ENCODE results near the gene RNF4.

The RNF4 gene

DNA sequence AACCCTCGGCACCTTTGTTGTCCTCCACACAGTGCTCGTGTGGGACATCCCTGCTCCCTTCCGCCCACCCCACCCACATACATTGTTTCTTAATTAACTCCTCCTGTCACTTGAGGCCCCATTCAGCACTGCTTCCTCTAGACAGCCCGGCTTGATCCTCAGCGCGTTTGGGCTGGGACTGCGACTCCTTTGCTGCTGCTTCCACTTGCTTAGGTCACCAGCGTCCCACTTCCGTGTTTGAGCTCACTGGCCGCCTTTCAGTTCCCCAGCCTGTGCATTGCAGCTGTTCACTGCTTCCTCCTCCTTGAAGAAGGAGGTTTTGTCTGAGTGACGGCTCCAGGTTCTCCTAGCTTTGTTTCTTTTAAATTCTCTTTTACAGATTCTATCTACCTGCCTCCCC is 16.1 kb downstream of the RNF4 start:
- DNase-seq (ENCODE audit: low read depth in 1 of 2, low spot score in 1 of 2), result peak; percentile 92 to 97
- Histone ChIP-seq H3K27me3 (ENCODE audit: insufficient read depth, poor library complexity, severe bottlenecking) (no peaks in the 10 kb centered on the region), H3K27ac (replicated peaks) (no peak overlapping the region), H3K4me3 (replicated peaks; ENCODE audit: insufficient read depth, low read length) (no peak overlapping the region)
- TF ChIP-seq GABPA (IDR thresholded peaks at IDR 0.05; ENCODE audit: low read depth) (0 out of 2 replicates have a peak, but pooled peaks have one; percentile 56), SPI1 (IDR thresholded peaks at IDR 0.05; ENCODE audit: borderline replicate concordance, low read depth) (peak; percentile 94), POLR2AphosphoS5 (IDR thresholded peaks at IDR 0.05; ENCODE audit: low read depth) (peak; percentile 72; the same call in 1 of the 2 replicates)
- TF ChIP-seq, protein P1, sequence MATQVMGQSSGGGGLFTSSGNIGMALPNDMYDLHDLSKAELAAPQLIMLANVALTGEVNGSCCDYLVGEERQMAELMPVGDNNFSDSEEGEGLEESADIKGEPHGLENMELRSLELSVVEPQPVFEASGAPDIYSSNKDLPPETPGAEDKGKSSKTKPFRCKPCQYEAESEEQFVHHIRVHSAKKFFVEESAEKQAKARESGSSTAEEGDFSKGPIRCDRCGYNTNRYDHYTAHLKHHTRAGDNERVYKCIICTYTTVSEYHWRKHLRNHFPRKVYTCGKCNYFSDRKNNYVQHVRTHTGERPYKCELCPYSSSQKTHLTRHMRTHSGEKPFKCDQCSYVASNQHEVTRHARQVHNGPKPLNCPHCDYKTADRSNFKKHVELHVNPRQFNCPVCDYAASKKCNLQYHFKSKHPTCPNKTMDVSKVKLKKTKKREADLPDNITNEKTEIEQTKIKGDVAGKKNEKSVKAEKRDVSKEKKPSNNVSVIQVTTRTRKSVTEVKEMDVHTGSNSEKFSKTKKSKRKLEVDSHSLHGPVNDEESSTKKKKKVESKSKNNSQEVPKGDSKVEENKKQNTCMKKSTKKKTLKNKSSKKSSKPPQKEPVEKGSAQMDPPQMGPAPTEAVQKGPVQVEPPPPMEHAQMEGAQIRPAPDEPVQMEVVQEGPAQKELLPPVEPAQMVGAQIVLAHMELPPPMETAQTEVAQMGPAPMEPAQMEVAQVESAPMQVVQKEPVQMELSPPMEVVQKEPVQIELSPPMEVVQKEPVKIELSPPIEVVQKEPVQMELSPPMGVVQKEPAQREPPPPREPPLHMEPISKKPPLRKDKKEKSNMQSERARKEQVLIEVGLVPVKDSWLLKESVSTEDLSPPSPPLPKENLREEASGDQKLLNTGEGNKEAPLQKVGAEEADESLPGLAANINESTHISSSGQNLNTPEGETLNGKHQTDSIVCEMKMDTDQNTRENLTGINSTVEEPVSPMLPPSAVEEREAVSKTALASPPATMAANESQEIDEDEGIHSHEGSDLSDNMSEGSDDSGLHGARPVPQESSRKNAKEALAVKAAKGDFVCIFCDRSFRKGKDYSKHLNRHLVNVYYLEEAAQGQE (IDR thresholded peaks at IDR 0.05; ENCODE audit: insufficient replicate concordance, low read depth), result peak; percentile 85
- TF ChIP-seq, protein P2, sequence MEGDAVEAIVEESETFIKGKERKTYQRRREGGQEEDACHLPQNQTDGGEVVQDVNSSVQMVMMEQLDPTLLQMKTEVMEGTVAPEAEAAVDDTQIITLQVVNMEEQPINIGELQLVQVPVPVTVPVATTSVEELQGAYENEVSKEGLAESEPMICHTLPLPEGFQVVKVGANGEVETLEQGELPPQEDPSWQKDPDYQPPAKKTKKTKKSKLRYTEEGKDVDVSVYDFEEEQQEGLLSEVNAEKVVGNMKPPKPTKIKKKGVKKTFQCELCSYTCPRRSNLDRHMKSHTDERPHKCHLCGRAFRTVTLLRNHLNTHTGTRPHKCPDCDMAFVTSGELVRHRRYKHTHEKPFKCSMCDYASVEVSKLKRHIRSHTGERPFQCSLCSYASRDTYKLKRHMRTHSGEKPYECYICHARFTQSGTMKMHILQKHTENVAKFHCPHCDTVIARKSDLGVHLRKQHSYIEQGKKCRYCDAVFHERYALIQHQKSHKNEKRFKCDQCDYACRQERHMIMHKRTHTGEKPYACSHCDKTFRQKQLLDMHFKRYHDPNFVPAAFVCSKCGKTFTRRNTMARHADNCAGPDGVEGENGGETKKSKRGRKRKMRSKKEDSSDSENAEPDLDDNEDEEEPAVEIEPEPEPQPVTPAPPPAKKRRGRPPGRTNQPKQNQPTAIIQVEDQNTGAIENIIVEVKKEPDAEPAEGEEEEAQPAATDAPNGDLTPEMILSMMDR (IDR thresholded peaks at IDR 0.05; ENCODE audit: insufficient read depth, low read length), result no peak

DNA sequence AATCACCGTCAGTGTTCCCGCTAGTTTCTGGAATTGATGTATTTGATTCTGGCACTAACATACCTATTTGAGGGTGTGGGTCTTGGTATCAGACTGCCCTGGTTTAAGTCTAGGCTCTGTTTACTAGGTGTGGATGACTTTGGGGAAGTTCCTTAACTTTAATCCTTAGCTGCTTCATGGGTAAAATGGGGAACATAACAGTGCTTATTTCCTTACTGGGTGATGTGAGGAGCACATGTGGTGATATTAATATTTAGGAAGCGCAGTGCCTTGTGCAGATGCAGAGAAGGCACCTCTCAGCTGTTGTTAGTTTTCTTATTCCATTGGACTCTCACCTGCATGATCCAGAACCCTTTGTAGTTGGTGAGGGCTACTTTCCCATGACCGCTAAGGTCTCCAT is 17.1 kb downstream of the RNF4 start:
- peak in 1 of 2 experiments; percentile 28 for DNase-seq (ENCODE audit: low read depth in 1 of 2, low spot score in 1 of 2)
- H3K27ac ChIP-seq (replicated peaks), result 0 out of 2 replicates have a peak overlapping the region, but pooled peaks have one; percentile 9
- no peak overlapping the region for H3K4me3 ChIP-seq (replicated peaks; ENCODE audit: insufficient read depth, low read length)
- TF ChIP-seq SPI1 (IDR thresholded peaks at IDR 0.05; ENCODE audit: borderline replicate concordance, low read depth), result peak; percentile 22; the same call in 1 of the 2 replicates
- TF ChIP-seq GABPA (IDR thresholded peaks at IDR 0.05; ENCODE audit: low read depth), result no peak
- TF ChIP-seq, protein P2 (IDR thresholded peaks at IDR 0.05; ENCODE audit: insufficient read depth, low read length), result no peak
- H3K27me3 ChIP-seq (ENCODE audit: insufficient read depth, poor library complexity, severe bottlenecking), result no peaks in the 10 kb centered on the region

DNA sequence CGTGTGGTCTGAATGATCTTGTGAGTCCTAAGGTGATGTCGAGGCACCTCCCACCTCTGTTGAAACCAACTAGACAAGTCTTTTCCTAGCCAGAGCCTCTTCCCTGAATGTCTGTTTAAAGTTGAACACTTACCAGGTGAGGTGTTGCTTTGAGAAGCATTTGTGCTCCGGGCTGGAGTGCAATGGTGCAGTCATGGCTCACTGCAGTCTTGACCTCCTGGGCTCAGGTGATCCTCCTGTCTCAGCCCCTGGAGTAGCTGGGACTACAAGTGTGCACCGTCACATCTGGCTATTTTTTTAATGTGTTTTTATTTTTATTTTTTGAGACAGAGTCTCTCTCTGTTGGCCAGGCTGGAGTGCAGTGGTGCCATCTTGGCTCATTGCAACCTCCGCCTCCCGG is 18.1 kb downstream of the RNF4 start:
- Histone ChIP-seq H3K27ac (replicated peaks) (no peak overlapping the region), H3K27me3 (ENCODE audit: insufficient read depth, poor library complexity, severe bottlenecking) (no peaks in the 10 kb centered on the region), H3K4me3 (replicated peaks; ENCODE audit: insufficient read depth, low read length) (no peak overlapping the region)
- no peak for DNase-seq (ENCODE audit: low read depth in 1 of 2, low spot score in 1 of 2)
- TF ChIP-seq SPI1 (IDR thresholded peaks at IDR 0.05; ENCODE audit: borderline replicate concordance, low read depth) (no peak), GABPA (IDR thresholded peaks at IDR 0.05; ENCODE audit: low read depth) (no peak), POLR2AphosphoS5 (IDR thresholded peaks at IDR 0.05; ENCODE audit: low read depth) (no peak)
- TF ChIP-seq, protein P1 (IDR thresholded peaks at IDR 0.05; ENCODE audit: insufficient replicate concordance, low read depth), result no peak

DNA sequence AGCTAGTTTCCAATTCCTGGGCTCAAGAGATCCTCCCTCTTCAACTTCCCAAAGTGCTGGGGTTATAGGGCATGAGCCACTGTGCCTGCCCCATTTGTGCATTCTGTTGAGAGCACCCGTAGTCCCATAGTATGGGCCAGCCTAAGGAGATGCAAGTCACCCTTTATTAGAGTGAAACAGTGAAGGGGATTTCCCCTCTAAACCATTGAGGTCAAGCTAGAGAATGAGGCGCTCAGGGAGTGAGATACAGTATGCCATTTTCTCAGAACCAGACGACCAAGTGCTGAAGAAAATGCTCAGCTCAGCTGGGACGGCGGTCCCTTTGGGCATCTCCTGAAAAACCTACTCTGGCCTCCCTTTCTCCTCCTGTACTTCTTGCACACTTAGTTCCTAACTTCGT is 18.7 kb downstream of the RNF4 start:
- H3K4me3 ChIP-seq (replicated peaks; ENCODE audit: insufficient read depth, low read length), result no peak overlapping the region
- no peak for TF ChIP-seq GABPA (IDR thresholded peaks at IDR 0.05; ENCODE audit: low read depth)
- TF ChIP-seq, protein P1 (IDR thresholded peaks at IDR 0.05; ENCODE audit: insufficient replicate concordance, low read depth), result no peak
- no peak for TF ChIP-seq POLR2AphosphoS5 (IDR thresholded peaks at IDR 0.05; ENCODE audit: low read depth)
- no peak for TF ChIP-seq SPI1 (IDR thresholded peaks at IDR 0.05; ENCODE audit: borderline replicate concordance, low read depth)
- TF ChIP-seq, protein P2 (IDR thresholded peaks at IDR 0.05; ENCODE audit: insufficient read depth, low read length), result no peak
- no peaks in the 10 kb centered on the region for H3K27me3 ChIP-seq (ENCODE audit: insufficient read depth, poor library complexity, severe bottlenecking)
- DNase-seq (ENCODE audit: low read depth in 1 of 2, low spot score in 1 of 2), result no peak
- H3K27ac ChIP-seq (replicated peaks), result no peak overlapping the region

Measured in HL-60 (cell line).